Tongue (tissue), 2 donors: ENCODE data around the gene LIPA. TPM values are rescaled to one million over a fixed set of nuclear protein-coding genes. Genes with fewer than 3 reads are reported as not detected.
"Not testable (repeated sequence)": the region's sequence is repeated elsewhere in the genome, so short reads cannot be mapped to it uniquely, and the experiment has no call there.

Experiments
- DNase-seq: peaks from one replicate; pipeline ENCODE4 v3.0.0-alpha.2; 2015
- total RNA-seq: library from RNA; depleted of rRNA; stranded (reverse); fragments of >200 nt; gene quantifications from one replicate; pipeline ENCODE4 v1.2.3, GENCODE V29; 2014

LIPA gene
- total RNA-seq, 1 donor from 2014 or later, result 32.7 TPM

GRCh38 chr10:89269433-89270152 lies 18.0 kb upstream of the LIPA start:
- DNase-seq, result no peak

- no peak for DNase-seq
Measured at GRCh38 chr10:89266721-89267453, 15.3 kb upstream of the LIPA start.

GRCh38 chr10:89263531-89263930 lies 12.0 kb upstream of the LIPA start:
- DNase-seq, result no peak

GRCh38 chr10:89263091-89263490 lies 11.5 kb upstream of the LIPA start:
- DNase-seq, result no peak

DNA sequence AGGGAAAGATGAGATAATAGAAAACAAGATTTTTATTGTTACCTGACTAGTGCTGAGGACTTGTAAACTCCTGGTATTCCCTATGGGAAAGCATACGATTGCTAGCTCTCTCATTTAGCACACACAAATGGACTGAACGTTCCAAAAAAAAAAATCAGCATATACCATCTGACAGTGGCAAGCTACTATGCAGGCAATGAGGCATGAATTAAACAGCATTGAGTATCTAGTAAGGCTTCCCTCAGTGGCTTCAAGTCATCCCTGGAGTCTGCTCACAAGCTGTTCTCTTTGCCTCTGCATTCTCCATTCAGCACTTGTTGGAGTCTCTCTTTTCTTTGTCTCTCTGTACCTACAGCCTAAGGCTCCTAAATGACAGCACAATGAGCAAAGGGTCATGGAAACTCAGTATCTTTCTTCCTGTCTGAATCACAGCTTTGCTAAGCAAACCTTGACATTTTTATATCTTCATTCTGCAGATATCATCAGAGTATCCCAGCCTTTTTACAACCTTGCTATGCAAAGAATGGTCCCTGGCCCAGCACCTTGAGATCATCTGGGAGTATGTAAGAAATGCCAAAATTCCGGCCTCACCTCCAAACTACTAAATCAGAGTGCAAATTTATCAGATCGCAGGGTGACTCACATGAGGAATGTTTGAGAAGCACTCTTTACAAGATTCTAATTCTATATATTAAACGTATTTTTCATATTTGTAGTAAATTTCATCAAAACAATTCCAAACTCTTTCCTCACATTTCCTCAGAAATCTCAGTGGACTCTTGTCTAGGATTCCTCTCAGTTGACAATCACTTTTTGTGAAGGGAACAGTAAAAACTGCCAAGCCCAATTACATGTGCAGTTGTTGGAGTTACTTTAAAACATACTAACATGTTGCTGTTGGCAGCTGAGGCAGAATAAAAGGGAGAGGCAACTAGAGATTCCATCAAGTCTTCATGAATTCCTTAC lies 10.8 kb upstream of the LIPA start:
- peak; percentile 41 for DNase-seq

DNA sequence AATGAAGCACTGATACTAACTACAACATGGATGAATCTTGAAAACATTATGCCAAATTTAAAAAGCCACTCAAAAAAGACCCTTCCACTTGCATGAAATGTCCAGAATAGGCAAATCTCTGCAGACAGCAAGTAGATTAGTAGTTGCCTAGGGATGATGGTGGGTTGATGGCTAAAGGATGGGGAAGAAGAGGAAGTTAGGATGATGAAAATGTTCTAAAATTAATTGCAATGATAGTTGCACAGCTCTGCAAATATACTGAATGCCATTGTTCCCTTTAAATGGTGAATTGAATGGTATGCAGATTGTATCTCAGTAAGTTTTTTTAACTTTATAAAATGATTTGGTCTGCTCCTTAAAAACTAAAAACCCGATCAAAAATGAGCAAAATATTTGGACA lies 7.3 kb upstream of the LIPA start:
- no peak for DNase-seq

- peak; percentile 45 for DNase-seq
Measured at GRCh38 chr10:89257581-89257980, 6.0 kb upstream of the LIPA start.

DNA sequence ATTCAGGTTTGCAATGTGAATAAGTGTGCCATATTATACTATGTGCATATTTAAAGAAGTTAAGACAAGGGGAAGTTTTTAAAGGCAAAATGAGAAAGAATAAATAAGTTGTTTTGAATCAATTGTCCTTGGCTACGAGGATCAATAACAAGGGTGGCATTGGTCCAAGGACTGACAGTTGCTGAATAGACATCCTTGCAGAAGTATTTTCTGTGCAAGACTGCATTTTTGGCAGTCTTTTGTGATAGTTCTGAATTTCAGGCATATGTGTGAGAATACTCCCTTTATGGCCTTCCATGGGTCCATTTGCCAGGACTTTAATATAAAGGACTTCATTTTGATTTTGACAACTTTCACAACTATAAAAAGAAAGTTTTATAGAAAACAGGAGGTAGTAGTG lies 5.4 kb upstream of the LIPA start:
- no peak for DNase-seq

DNA sequence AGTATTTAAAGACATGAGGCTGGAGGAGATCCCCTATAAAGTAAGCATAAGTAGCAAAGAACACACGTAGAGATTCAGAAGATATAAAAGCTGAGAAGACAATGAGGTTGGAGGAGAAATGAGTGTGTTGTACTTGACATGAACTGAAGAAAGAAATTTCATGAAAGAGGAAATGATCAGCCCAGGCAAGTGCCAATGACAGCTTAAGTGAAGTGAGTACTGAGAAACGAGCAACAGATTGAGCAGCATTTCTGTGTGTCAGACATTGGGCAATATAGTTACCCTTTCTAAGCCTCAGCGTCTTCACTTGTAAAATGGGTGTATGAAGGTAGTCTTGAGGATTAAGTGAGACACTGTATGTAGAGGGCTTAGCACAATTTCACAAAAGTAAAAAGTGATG lies 4.8 kb upstream of the LIPA start:
- DNase-seq, result no peak

- no peak for DNase-seq
Measured at GRCh38 chr10:89255793-89256192, 4.2 kb upstream of the LIPA start.

DNA sequence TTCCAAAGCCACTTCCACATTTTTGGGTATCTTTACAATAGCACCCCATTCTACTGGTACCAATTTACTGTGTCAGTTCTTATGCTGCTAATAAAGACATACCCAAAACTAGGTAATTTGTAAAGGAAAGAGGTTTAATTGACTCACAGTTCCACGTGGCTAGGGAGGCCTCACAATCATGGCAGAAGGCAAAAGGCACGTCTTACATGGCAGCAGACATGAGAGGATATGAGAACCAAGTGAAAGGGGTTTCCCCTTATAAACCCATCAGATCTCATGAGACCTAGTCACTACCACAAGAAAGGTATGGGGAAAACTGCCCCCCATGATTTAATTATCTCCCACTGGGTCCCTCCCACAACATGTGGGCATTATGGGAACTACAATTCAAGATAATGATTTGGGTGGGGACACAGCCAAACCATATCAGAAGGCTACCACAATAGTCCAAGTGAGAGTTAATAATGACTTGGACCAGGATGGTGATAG lies 3.6 kb upstream of the LIPA start:
- not testable (repeated sequence) for DNase-seq

DNA sequence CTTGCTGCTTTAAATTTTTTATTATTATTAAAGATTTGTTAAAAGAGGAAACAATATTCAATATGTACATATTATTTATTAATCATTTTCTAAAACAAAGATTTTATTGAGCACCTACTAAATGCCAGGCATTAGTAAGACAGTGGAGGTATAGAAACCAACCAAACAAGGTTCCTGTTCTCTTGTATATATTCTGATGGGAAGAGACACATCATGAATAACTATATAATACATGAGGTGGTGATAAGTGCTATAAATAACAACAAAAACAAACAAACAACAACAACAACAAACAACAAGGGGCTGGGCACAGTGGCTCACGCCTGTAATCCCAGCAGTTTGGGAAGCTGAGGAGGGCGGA lies 630 bp upstream of the LIPA start:
- no peak for DNase-seq

DNA sequence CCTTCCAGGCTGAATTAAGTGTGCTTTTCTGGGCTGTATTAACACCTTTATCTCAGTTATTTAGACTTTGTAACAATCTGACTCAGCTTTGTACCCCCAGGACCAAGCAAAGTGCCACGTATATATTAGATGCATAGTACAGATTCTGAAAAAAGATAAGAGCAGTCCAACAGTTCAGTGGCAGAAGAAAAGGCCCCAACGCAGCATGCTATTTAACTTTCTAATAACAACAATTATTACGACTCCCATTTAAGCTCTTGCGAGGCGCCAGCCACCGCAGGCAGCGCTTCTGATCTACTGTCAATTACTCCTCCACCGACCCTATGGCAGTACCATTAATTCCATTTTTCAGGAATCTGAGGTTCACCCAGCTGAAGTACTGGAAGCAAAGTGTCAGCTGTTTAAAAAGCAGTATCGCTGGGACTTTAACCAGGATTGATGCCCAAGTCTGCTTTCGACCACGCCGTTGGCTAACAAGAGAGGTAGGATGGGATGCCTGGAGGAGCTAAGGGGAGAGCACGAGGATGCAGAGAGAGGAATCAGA lies 638 bp downstream of the LIPA start:
- DNase-seq, result no peak

DNA sequence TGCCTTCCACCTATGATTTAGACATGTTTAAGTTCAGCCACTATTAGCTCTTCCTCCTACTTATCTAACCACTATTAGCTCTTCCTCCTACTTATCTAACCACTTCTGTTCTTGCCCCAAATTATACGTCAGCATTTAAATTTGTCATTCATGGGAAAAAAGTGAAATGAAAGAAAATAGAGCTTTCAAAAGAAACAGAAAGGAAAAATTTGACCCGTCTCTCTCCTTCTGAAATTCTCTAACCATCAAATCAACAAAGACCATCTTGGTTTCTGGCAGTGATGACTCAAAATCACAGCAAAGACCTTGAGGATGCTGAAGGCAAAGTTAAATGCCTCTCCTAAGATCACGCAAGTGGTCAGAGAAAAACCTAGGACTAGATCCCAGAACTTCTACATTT lies 2.6 kb downstream of the LIPA start:
- no peak for DNase-seq

GRCh38 chr10:89247623-89248022 lies 4.0 kb downstream of the LIPA start:
- not testable (repeated sequence) for DNase-seq

DNA sequence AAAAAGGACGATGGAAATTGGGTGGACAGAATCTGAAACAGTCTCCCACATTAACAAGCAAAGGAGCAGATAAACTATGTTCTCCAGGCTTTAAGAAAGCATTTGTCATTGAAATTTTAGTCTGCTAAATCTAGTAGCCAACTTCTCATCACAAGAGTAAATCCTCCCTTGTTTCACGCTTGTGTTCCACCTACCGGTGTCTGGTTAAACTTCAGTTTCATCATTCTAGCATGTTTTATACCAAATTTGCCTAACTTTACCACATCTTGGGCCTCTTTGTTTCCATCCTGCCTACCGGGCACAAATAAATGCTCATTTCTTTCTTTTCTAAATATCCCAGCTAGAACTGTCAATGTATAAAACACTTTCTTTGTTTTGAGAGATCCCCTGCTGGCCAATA lies 5.8 kb downstream of the LIPA start:
- no peak for DNase-seq

DNA sequence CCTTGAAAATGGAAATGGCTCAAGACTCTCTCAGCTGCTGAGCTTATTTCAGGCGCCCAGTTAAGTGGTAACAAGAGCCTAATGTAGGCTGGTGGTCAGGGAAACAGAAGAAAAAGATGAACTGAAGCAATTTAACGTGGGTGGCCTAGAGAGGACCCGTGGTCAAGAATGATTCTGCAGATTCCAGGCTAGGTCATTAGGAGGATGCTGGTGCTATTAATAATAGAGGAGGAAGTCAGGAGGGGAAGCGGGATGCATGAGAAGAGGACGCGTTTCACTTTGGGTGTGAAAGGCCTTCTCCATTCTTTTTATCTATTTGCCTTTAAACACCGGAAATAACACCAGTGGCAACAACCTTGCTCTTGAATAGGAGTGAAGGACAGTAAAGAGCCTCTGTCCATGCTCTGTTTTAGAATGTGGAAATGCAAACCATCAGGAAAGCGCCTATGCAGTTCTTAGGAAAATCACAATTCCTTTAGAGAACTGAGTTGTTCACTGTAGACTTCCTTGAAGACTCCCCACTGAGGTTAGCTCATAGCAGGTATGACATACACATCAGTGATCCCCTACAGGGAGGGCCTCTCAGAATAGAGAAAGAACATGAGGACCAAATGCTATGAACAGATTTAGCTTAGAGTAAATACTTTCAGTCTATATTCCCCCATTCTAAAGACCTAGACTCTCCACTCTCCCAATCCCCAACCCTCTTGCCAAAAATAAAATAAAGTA lies 8.6 kb downstream of the LIPA start:
- no peak for DNase-seq

DNA sequence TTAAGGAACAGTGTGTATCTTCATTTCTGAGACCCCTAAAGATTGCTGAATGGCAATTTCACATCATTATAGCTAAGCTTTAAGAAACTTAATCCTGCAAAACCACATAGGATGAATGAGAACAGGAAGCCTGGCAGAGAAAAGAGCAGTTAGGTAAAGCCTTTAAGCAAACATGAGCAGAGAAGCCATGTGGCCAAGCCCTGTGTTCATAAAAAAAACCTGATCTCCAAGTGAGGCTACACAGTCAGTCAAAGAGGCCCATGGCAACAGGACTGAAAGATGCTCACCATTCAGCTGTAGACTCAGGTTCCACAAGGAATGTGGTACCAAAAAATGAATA lies 9.3 kb downstream of the LIPA start:
- no peak for DNase-seq

DNA sequence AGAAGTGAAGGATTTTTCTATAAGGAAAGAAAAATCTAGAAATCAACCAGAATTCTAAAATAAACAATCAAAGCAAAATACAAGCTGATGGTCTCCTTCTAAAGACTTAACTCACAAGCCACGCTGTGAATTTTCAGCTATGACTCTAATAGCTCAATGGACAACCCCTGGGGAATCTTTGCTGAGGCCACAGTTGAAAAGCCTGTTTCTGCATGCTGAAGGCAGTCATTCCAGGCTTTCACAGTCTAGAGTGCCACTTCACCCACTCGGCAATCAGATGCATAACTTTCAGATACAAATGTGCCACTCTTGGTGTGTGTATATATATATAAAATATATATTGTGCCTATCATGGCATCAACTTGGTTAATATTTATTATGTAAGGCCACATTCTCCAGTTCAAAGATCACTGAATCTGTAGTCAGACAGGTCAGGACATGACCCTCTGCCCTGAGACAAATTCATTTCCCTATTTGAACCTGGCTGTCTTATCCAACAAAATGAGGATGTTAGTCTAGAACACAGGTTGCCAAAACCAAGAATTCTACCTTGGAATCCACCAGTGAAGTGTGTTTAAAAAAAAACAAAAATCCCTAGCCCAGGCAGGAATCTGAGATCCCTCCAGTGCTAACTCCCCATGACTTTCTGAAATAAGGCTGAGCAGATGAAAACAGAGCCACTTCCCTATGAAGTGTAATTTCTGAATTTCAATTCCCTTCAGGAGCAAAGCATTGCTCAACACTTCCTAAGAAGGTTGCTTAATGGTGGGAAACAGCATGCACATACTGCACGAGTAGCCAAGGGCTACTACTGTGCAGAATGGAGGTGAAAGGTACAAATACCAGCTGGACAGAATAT lies 9.9 kb downstream of the LIPA start:
- no peak for DNase-seq

- DNase-seq, result no peak
Measured at GRCh38 chr10:89241026-89241425, 10.5 kb downstream of the LIPA start.

DNA sequence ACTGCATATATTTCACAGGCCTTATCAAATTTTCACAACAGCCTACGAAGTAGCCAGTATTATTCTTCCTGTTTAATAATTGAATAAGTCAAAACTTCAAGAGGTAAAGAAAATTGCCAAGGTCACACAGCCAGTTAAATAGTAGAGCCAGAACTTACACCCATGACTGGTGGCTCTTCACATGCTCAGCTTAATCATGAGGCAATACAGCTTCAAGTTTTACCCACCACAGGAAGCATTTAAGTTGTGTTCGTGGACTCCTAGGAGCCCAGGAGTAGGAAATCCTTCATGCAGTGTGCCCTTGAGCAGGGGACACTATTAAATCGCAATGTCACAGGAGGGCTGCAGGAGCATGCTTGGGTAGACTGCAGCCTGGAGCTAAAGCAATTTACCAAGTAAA lies 11.1 kb downstream of the LIPA start:
- no peak for DNase-seq
